ENCODE data around the gene LRP1-AS.

LRP1-AS gene
- 0 reads per million in 2 donors for total RNA-seq

DNA sequence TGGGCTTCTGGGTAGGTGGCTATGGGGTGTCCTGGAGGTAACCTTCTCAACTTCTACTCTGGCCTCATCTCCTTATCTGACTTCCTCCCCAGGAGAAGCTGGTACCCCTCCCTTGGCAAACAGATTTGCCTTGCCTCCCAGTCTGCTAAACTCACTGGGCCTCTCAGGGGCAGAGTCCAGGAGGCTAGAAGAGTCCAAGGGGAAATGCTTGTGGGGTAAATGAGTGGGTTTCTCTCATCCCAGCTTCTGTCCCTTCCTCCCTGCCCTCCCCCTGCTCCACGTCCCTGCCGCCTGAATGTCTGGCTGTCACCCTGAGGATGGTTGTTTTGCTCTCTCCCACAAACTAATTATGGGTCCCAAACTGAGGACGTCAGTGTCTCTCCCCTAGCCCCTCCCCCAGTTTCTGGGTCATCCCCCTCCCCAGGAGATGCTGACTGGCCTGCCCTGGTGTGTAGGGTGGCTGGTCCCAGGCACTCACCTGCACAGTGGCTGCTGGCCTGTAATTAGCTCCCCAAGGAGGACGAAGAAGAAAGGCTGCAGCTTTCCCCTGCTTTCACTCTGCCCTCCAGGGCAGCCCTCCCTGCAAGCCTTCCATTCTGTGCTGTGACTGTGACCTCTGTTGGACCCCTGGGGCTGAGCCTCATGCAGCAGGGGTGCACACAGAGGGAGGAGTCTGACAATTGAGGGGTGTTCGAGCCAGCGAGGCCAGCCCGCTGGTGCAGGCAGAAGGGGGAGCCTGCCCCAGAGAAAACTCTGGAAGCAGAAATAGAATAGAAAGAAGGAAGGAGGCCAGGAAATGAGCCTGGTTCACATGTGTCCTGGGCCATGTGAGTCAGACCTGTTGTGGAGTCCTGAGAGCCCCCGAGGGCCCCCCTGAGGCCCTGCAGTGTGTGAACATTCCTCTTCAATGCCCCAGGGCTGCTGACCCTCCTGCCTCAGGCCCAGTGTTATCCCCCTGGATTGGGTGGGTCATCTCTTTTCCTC lies at the start of gene LRP1-AS:
LRP1-AS (minus strand) TSS at position 659 of the 984 bp plus-strand sequence.
- DNase-seq, result no peak

DNA sequence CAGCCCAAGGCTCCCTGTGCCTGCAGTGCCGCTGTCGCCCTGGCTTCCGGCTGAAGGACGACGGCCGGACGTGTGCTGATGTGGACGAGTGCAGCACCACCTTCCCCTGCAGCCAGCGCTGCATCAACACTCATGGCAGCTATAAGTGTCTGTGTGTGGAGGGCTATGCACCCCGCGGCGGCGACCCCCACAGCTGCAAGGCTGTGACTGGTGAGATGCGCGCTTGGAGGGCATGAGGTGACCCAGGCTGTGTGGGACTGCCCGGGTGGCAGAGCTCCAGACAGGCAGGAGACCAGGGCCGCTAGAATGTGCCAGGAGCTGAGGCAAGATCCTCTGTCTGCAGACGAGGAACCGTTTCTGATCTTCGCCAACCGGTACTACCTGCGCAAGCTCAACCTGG lies 49.5 kb upstream of the LRP1-AS start:
- DNase-seq, result no peak

DNA sequence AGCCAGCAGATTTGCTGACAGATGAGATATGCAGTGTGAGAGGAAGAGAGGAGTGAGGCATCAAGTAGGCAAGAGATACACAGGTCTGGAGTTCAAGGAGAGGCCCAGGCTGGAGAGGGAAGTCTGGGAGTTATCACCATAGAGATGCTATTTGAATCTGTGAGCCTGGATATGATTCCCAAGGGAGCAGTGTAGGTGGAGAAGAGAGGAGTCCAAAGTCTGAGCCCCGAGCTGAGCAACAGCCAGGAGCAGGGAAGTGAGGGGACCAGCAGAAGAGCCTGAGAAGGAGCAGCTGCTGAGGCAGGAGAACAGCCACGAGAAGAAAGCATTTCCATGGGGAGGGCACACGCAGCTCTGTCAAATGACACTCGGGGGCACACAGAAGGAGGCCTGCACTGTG lies 49.0 kb upstream of the LRP1-AS start:
- no peak for DNase-seq

DNA sequence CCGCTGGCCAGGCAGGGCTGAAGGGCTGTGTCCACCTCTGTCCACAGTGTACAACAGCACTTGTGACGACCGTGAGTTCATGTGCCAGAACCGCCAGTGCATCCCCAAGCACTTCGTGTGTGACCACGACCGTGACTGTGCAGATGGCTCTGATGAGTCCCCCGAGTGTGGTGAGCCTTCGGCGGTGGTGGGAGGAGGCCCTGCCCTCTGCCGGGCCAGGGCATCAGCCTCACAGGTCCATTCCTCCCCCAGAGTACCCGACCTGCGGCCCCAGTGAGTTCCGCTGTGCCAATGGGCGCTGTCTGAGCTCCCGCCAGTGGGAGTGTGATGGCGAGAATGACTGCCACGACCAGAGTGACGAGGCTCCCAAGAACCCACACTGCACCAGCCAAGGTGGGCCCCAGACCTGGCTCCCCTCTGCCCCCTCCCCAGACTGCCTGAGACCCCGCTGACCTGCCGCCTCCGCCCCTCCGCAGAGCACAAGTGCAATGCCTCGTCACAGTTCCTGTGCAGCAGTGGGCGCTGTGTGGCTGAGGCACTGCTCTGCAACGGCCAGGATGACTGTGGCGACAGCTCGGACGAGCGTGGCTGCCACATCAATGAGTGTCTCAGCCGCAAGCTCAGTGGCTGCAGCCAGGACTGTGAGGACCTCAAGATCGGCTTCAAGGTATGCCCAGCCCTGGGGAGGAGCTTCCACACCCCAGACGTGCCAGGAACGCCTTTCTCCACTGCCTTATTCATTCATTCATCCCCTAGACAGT lies 48.4 kb upstream of the LRP1-AS start:
- DNase-seq, result no peak

DNA sequence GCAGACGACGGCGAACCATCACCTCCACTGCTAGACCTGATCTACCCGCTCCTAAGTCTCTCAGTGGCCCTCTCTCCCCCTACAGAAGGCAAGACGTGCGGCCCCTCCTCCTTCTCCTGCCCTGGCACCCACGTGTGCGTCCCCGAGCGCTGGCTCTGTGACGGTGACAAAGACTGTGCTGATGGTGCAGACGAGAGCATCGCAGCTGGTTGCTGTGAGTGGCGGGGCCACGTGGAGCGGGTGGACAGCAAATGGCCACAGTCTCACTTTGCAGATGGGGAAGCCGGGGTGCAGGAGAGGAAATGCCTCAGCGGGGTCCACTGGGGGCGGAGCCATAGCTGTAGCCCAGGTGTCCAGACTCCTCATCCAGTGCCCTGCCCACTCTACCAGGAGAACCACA lies 47.8 kb upstream of the LRP1-AS start:
- DNase-seq, result no peak

DNA sequence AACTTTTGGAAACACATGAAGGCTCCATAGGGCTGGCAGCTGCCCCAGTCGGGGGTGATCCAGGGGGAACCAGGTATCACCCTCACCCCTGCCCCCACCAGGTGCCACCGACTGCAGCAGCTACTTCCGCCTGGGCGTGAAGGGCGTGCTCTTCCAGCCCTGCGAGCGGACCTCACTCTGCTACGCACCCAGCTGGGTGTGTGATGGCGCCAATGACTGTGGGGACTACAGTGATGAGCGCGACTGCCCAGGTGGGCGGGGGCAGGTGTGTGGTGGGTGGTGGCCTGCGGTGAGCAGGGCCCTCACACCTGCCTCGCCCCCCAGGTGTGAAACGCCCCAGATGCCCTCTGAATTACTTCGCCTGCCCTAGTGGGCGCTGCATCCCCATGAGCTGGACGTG lies 46.8 kb upstream of the LRP1-AS start:
- no peak for DNase-seq

DNA sequence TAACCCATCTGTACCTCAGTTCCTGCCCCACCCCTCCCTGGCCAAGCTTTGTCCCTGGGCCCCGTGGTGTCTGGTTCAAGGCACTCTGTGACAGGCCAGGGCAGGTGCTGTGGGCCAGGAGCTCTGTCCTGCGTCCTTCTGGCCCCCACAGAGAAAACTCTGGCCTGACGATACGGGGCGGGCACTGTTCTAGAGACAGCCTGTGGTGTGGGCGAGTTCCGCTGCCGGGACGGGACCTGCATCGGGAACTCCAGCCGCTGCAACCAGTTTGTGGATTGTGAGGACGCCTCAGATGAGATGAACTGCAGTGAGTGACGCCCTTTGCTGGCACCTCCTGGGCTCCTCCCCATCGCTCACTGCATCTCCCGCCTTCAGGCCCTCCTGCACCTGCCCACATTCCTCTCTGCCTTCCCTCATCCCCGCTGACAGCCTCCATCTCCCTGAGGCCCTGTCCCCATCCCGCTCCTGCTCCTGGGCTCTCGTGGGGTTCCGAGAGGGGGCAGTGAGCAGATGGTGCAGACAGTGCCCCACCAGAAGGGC lies 46.4 kb upstream of the LRP1-AS start:
- no peak for DNase-seq

DNA sequence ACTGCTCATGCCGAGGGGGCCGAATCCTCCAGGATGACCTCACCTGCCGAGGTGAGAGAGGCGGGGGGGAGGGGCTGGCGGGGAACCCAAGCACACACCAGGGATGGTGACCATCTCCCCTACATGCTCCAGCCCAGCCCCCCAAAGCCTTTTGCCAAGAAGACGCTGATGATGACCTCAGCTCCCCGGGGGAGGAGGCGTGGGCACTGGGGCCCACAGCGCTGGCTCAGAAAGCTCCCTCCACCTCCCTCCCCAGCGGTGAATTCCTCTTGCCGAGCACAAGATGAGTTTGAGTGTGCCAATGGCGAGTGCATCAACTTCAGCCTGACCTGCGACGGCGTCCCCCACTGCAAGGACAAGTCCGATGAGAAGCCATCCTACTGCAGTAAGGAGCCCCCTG lies 45.5 kb upstream of the LRP1-AS start:
- DNase-seq, result no peak

DNA sequence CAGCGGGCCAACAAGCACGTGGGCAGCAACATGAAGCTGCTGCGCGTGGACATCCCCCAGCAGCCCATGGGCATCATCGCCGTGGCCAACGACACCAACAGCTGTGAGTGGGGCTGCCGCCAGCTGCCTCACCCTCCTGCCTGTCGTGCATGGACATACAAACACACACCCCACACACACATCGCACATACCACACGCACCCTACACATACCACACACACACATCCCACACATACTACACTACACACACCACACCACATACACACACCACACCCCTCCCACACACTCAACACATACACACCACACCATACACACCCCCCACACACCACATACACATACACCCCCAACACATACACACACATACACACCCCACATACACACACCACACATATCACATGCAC lies 44.0 kb upstream of the LRP1-AS start:
- DNase-seq, result no peak

DNA sequence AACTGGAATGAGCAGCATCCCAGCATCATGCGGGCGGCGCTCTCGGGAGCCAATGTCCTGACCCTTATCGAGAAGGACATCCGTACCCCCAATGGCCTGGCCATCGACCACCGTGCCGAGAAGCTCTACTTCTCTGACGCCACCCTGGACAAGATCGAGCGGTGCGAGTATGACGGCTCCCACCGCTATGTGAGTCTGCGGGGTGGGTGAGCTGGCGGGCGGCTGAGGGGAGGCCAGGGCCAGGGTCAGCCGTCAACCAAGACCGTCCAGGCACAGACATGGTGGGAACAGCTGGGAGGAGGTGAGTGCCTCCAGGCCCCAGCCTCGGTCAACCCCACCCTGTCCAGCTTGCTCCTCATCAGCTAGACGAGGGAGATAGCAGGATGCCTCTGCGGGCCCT lies 43.4 kb upstream of the LRP1-AS start:
- no peak for DNase-seq

DNA sequence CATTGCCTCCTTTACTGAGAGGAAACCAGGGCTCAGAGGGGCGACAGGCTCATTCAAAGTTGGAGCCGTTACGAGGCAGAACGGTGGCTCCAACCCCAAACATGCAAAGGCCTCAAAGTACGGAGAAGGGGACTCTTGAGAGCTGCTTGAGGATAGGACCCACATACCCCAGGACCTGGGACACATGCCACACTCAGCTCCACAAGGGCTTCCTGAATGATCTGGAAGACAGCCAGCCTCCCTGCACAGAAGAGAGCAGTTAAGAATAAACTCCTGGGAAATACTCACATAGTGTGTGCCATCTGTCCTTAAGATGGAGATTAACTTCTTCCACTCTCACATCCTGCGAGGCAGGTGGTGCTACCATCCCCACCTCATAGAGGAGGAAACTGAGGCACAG lies 42.6 kb upstream of the LRP1-AS start:
- no peak for DNase-seq

DNA sequence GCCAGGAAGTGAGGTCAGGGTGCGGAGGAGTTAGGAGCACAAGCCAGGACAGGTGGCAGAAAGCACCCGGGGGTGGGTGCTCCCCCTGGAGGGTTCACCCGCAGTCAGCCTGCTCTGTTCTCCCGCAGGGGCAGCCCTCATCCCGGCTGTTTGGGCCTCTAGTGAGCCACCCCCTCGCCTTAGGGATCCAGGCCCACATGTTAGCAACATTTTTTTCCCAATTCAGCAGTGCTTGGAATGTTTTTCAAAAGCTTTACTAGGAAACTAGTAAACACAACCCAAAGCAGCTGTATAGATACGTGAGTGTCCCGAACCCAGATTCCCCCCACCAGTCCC lies 40.6 kb upstream of the LRP1-AS start:
- no peak for DNase-seq

DNA sequence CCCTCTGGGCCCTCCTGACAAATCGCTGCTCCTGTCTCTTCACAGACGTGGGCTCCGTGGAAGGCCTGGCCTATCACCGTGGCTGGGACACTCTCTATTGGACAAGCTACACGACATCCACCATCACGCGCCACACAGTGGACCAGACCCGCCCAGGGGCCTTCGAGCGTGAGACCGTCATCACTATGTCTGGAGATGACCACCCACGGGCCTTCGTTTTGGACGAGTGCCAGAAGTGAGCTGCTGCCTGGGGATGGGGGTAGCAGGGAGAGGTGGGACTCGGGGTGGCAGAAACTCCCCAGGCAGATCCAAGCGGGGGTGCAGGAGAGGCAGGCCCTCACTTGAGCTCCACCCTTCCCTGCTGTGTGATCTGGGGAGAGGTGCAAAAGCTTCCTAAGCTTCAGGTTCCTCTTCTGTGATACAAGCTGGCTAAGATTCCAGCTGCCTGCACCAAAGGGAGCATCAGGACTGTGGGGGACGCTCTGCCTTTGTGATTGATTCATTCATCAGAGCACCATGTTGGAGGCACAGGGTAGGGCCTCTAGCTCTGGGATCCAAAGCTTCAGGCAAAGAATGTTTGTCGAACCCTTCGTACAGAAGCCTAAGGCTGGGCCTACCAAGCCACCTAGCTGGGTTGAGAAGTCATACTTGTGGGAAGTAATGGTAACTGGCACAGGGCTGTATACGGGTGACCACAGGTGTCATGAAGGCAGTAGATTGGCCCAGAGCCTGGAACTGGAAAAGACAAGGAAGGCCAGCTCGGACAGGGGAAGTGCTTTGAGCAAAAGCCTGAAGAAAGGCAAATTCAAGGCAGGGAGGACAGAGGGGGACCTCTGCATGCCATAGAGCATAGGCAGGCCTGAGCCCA lies 40.0 kb upstream of the LRP1-AS start:
- no peak for DNase-seq

DNA sequence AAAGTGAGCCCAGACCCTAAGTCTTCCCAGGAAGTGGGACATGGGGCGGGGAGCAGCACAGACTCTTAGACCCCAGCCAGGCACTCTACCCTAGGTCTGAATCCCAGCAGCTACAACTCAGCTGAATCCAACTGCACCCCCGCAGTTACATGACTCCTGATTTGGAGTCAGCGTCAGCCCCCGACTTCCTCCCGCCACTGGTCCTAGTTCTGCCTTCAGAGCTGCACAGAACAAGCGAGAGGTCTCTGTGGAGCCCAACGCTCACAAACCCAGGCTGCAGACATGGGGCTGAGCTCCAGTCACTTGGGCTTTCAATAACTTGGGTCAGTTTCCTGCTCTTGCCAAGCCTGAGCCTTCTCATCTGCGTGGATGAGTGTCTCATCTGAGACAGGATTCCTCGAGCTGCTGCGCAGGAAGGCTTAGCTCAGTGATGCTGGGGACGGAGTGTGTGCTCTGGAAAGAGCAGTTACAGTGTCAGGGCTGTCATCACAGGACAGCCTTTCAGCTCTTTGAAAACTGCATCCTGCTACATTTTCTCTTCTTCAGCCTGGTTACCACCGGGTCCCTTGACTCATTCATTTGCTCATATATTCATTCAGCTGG lies 38.6 kb upstream of the LRP1-AS start:
- DNase-seq, result no peak

DNA sequence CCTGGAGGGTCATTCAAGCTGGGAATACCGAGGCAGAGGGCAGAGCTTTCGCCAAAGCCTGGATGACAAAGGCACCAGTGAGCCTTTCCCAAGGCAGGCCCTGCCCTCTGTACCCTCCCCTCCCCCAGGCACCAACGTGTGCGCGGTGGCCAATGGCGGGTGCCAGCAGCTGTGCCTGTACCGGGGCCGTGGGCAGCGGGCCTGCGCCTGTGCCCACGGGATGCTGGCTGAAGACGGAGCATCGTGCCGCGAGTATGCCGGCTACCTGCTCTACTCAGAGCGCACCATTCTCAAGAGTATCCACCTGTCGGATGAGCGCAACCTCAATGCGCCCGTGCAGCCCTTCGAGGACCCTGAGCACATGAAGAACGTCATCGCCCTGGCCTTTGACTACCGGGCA lies 38.0 kb upstream of the LRP1-AS start:
- no peak for DNase-seq

DNA sequence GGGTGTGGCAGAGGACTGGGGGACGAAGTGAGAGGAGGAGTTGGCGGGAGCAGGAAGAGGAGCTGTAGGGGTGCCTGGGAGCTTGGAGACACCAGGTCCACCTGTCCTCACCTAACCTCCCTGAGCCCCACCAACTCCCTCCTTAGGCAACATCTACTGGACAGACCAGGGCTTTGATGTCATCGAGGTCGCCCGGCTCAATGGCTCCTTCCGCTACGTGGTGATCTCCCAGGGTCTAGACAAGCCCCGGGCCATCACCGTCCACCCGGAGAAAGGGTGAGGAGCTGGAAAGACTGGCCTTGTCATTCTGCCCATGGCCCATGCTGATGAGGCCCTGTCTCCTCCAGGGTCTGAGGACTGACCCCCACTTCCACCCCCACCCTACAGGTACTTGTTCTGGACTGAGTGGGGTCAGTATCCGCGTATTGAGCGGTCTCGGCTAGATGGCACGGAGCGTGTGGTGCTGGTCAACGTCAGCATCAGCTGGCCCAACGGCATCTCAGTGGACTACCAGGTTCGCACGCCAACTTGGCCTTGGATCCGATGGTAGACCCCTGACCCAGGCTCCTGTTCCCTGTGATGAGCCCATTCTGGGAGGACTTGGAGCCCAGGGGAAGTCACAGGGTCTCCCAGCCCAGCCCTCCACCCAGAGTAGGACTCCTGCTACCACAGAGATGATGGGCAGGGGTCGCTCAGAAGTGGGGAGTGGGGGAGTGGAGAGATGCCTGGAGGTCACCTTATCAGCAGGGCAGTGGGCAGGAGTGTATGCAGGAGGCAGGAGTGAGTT lies 36.7 kb upstream of the LRP1-AS start:
- no peak for DNase-seq

DNA sequence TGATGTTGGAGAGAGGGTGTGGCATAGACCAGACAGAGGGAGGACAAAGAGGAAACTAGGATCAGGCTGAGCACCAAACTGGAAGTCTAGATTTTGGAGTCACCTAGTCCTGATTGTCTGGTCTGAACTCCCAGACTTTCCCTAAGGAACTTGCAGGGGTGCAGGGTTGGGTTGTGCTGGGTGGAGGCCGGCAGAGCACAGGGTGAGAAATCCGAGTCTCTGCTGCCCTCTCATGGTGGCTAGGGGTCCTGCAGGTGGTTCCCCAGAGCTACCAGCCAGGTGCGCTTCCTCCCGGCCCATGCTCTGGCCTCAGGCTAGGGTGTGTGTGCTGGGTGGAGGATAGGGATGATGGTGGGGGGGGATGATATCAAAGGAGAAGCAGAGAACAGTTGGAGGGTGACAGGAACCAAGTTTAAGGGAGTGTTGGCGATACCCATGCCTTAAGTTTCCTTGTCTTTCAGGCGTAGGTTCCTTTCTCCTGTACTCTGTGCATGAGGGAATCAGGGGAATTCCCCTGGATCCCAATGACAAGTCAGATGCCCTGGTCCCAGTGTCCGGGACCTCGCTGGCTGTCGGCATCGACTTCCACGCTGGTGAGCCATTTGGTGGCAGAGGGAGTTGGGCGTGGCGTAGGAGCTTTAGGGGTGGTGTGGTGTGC lies 35.6 kb upstream of the LRP1-AS start:
- DNase-seq, result no peak

DNA sequence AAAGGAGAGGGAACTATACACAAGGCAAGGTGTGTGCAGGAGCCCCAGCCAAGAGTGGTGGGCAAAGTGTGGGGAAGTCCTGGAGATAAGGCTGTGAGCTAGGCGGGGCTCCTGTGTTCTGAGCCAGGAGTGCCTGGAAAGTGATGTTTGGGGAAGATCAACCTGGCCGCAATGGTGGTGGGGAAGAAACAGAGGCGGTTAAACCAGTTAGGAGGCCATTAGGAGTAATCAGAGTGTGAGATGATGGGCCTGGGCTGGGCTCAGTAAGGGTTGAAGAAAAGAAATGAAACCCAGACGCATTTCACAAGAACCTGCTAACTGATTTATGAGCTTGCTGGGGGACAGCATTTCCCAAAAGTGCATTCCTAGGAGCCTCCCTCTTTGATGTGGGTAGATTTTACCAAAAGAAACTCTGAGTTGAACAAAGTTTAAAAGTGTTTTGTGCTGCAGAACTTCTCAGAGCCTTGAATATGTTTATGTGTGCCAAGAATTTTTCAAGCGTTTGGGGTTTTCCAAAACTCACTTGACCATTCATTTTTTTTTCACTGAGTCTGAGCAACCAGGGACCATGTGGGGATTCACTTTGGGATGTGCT lies 34.2 kb upstream of the LRP1-AS start:
- DNase-seq, result no peak

DNA sequence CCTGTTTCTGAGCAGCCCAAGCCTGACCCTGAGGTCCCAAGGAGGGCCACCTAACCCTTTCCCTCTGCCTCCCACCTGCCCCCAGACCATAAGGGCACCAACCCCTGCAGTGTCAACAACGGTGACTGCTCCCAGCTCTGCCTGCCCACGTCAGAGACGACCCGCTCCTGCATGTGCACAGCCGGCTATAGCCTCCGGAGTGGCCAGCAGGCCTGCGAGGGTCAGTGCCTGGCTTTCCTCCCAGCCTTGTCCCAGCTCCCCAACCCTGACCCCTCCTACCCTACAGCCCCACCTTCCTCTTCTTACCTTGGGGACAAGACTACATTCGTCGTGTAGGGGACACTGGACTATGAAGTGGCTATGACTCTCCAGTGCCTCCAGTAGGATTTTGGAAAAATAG lies 33.7 kb upstream of the LRP1-AS start:
- DNase-seq, result no peak

DNA sequence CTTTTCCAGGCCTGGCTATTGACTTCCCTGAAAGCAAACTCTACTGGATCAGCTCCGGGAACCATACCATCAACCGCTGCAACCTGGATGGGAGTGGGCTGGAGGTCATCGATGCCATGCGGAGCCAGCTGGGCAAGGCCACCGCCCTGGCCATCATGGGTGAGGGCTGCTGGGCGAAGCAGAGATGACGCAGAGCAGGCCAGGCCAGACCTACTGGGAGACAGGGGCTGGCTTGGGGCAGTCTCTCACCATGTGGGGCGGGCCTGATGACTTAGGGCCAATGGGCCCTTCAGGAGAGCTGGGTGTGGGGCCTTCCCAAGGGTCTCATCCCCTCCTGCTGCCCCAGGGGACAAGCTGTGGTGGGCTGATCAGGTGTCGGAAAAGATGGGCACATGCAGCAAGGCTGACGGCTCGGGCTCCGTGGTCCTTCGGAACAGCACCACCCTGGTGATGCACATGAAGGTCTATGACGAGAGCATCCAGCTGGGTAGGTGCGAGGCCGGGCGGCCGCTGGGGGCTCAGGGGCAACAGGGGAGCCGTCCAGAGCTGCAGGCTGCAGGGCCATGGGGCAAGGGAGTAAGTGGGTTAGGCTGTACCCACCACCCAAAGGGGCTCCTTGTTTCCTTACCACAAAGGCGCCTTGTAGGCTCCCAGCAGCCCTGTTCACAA lies 33.0 kb upstream of the LRP1-AS start:
- no peak for DNase-seq
